Fibroblast of skin of abdomen (primary cell): ENCODE measurements around the gene CTAG1B.
"Not testable (repeated sequence)": the region's sequence is repeated elsewhere in the genome, so short reads cannot be mapped to it uniquely, and the experiment has no call there.

Experiments
- DNase-seq: peaks from one replicate; pipeline ENCODE4 v3.0.0-alpha.2; 2013

The CTAG1B gene

DNA sequence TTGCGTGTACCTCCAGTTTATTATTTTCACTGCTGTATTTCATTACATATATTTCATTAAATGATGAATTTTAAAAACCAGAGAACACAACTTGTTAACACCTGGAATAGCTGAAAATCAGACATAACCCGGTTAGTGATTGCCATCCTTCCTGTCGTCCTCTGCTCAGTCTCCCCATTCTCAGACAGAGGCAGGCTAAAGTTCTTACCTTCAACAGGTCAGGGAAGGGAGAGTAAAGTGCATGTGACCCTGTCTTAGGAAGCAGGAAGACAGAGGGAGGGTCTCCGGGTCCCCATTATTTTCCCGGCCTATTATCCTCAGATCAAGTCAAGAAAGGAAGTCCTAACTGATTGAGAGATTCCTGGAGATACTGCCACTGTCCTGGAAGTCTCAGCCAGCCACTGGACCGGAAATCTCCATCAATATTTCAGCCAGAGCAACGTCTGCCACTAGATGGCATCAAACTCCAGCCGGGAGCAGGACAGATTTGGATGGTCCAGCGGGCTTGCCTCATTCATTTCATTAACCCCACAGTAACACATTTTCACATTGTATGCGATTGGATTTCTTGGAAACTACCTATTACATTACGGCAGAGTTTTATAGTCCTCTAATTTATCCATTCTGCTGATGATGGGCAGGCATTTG, 1.8 kb upstream of the CTAG1B start:
- DNase-seq: not testable (repeated sequence)

DNA sequence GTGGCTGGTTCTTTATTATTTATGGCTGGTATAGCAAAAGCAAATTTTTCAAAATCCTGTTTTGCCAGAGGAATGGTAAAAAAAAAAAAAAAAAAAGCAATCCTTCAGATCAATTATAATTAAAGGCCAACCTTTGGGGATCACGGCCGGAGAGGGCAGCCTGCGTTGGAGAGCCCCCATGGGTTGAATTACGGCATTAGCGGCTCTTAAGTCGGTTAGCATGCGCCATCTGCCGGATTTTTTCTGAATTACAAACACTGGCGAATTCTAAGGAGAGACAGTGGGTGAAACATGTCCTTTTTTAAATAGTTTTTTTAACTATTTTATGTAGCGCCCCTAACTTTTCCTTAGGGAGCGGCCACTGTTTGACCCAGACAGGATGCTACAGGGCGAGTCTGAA, 5.5 kb downstream of the CTAG1B start:
- DNase-seq: not testable (repeated sequence)

DNA sequence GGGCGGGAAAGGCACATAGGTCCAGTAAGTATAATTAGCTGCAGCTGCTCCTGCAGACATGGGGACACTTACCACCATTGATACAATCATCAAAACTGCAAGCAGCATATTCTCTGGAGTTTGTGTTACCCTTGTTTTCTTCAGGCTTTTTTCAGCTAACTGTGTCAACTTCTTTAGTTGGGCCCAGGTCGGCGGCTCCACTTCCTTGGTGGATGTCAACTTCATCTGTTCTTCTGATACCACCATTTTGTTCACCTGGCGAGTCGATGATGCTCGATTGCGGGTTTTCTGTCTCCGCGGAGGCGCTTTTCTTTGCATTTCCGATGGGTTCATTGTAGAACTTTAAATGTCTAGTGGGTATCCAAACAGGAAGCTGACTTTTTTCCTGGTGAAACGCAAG, 7.9 kb downstream of the CTAG1B start:
- not testable (repeated sequence) for DNase-seq

DNA sequence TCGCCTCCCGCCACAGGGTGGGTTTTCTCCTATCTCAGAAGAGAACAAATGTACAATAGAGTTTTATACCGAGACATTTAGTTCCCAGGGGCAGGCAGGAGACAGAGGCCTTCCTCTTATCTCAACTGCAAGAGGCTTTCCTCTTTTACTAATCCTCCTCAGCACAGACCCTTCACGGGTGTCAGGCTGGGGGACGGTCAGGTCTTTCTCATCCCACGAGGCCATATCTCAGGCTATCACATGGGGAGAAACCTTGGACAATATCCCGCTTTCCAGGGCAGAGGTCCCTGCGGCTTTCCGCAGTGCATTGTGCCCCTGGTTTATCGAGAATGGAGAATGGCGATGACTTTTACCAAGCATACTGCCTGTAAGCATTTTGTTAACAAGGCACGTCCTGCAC, 10.3 kb downstream of the CTAG1B start:
- DNase-seq: not testable (repeated sequence)

DNA sequence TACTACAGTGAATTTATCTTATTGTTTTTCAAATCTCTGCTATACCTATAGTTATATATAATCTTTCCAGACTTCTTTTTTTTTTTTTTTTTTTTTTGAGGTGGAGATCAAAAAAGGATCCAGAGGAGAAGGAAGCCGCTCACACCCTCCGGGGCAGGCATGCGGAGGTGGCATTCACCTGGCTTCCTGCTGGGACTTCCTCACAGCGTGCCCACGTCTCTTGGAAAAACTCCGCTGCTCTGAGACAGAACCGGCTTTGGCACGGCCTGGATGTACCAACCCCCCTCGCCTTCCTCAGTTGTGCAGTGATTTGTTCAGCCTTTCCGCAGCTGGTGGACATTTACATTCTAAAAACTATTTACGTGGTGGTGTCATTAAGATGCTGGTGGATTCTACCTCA, 11.1 kb downstream of the CTAG1B start:
- DNase-seq: not testable (repeated sequence)

DNA sequence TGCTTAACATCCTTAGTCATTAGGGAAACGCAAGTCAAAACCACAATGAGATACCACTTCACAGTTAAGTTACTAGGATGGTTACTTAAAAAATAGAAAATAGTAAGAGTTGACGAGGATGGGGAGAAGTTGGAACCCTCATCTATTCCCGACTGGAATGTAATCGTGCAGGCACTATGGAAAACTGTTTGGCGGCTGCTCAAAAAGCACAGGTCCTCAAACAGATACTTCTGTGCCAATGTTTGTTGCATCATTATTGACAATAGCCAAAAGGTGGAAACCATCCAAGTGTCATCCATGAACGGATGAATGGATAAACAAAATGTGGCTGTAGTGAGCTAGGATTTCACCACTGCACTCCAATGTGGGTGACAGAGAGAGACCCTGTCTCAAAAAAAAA, 11.7 kb downstream of the CTAG1B start:
- DNase-seq: no peak

DNA sequence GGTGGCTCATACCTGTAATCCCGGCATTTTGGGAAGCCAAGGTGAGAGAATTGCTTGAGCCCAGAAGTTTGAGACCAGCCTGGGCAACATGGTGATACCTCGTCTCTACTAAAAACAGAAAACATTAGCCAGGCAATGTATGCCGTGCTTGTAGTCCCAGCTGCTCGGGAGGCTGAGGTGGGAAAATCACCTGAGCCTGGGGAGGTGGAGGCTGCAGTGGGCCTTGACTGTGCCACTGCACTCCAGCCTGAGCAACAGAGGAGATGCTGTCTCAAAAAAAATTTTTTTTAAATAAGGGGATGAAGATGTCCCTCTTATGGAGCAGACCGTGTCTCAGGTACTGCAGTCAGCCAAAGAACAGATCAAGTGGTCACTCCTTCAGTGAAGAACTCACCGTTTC, 13.5 kb downstream of the CTAG1B start:
- no peak for DNase-seq

DNA sequence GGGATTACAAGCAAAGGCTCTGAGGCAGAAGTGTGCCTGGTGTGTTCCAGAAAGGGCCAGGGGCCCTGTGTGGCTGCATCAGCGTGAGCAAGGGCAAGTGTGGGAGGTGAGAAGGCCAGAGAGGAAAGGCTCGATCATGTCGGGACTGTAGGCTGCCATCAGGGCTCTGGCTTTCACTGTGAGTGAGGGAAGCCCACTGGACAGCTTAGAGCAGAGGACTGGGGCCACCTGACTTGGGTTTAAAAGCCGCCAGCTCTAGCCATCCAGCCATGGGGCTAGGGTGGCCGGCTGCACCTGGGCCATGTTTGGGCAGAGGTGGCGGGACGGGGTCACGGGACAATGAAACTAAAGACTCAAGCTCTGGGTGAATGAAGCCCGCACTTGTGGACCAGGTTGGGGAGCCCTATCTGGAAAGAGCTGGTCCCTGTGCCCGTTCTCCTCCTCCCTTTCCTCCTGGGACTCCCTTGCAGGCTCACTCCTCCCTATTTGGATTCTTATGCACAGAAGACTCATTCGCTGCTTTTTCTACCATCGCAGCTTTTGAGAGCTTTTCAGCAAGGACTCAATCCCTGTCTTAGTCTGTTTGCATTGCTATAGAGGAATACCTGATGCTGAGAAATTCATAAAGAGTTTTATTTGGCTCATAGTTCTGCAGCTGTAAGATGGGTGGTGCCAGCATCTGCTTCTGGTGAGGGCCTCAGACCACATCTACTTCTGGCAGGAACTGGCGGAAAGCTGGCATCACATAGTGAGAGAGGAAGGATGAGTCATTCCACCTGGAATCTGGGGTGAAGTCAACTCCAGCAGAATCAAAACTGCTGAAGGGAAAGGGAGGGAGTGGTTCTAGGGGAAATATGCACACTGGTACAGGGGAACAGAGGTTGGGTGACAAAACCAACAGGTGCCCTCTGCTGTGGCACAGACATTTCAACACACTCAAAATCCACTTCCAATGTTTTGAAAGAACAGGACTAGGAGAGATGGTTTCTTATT, 15.3 kb downstream of the CTAG1B start:
- peak; percentile 56 for DNase-seq

DNA sequence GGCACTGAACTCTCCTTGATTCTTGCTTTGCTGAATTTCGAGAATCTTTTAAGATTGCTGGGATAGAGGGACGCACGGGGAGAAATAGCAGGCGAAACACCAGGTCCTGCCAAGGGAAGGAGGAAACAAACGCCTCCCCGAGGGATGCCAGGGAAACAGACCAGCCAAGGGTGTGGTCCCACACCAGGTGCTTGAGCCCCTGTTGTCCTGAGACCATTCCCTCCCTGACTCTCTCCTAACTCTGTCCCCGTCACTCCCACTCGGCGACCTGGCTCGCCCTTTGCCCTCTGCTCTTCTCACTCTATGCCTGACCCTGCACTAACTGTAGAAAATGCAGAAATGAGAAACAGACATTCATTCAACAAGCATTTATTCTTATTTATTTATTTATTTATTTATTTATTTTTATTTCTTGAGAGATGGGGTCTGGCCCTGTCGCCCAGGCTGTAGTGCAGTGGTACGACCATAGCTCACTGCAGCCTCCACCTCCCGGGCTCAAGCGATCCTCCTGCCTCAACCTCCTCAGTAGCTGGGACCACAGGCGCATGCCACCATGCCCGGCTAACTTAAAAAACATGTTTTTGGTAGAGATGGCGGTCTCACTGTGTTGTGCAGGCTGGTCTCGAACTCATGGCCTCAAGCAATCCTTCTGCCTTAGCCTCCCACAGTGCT, 16.2 kb downstream of the CTAG1B start:
- no peak for DNase-seq

DNA sequence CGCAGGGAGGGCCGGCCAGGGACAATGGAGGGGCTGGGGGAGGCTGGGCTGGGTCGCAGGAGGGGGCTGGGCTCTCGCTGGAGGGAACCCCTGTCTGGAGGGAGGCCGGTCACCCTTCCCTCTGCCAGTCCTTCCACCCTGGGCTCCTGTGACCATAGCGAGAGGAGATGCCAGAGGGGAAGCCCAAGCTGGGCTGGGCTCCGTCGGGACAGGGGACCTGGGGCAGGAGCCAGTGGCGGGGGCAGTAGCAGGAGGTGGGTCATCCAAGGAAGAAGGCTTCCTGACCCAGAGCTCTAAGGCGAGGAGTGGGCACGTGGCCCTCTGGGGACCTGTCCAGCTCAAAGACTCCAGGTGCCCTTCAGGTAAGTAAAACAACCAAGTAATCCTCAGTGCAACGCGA, 16.9 kb downstream of the CTAG1B start:
- DNase-seq: no peak

DNA sequence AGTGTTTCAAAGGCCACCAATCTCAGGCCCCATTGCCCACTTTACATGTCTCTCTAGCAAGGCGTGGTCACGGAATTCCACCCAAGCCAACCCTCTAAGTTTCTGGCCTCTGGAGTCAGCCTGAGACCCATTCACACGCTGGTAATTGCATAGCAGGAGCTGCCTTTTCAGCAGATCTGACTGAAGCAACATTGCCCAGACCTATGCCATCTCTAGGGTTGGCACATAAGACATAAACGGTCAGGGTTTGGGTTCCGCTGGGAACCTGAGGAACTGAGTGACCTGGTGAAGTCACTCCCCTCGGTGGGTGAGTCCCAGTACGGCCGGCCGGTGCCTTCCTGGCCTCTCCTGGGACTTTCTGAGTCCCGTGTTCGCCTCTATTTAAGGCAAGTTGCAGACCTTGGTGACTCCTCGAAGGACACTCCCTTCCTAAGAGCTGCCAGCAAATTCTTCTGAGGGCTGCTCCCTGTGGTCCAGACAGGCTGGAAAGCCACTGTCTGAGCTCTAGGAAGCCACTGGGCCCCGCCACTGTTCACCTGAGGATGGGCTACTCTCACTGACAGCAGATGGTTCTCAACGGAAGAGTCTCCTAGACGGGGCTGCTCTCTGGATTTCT, 18.2 kb downstream of the CTAG1B start:
- DNase-seq: peak; percentile 60

DNA sequence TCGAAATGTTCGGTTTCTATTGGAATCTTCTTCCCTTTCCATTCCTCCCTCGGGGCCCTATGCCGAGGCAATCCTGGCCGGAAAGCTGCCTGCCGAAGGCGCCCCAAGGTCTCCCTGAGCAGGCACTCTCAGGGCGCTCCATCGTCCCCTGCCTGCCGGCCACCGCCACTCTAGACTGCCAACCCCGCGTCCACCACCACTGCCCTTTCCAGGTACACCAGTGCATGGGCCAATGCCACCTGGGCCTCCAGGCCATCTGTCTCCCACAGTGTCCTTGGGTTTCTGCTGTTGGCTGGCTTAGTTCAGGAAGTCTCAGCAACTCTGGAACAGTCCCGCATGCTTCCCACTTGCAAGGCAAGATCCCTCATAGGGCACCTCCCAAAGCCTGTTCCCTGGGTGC, 19.6 kb downstream of the CTAG1B start:
- no peak for DNase-seq

DNA sequence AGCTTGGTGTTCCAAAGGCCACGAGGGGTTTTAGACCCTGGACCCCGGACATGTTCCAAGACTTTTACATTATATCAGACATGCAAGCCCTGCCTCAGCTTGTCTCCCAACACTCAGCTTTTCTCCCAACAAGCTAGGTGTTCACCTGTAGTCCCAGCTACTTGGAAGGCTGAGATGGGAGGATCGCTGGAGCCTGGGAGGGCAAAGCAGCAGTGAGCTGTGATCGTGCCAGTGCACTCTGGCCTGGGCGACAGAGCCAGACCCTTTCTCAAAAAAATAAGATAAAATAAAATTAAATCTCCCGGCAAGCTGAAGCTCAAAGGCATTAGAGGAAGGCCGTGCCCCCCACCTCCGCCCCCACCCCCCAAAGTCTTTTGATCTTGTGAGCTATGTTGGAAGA, 20.4 kb downstream of the CTAG1B start:
- DNase-seq: no peak

DNA sequence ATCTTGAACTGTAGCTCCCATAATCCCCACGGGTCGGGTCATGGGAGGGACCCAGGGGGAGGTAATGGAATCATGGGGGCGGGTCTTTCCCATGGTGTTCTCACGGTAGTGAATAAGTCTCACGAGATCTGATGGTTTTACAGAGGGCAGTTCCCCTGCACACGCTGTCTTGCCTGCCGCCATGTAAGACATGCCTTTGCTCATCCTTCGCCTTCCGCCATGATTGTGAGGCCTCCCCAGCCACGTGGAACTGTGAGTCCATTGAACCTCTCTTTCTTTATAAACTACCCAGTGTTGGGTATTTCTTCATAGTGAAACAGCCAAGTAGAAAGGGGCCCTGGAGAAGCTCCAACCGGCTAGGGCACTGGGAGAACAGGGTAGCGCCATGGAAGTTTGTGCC, 21.9 kb downstream of the CTAG1B start:
- DNase-seq: no peak

DNA sequence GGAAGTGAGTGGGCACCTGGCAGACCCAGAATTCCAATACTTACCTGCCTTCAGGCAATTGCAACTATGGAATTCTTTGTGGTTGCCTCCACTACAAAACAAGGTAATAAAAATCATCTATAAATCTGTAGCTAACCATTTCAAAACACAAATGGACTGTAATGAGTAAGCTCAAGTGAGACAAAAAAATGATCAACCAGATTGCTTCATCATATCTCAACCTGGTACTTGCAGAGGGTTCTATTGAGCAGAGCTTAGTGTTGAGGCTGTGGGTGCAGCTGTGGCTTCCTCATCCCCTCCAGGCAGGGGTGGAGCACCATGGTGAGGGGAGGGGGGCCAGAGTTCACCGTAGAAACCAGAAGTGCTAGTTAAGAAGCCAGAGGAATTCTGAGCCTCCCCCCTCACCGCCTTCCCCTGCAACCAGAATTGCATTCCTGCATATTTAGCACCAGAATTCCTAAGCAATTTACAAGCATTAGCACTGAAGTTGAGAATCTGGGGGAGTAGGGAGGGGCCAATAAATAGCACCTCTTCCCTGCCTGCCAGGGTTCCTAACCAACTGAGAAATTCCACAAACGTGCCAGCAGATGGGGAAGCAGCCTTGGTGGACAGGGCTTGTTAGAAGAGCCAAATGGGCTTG, 22.7 kb downstream of the CTAG1B start:
- DNase-seq: peak; percentile 91

DNA sequence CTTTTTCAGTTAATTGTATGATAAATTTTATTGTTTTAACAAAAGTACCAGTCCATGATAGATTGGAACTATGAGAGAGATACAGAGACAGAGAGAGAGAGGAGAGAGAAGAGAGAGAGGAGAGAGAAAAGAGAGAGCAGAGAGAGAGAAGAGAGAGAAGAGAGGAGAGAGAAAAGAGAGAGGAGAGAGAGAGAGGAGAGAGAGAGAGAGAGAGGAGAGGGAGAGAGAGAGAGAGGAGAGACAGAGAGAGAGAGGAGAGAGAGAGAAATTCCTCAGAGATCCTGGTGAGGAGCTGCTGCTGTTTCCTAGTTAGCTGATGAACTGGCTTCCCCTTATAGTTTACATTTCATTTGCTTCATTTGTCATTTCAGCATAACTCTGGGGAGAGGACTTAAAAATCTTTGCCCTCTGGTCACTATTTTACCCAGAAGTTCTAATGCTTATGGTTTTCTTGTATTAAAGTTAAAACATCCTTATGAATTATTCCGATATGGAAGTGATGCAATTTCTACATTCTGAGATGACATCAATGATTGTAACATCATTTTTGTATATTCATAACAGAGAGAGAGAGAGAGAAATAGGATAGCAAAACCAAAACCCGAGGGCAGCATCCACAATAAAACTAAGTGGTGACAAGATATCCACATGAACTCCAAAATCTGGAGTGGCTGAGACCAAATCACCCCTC, 23.4 kb downstream of the CTAG1B start:
- DNase-seq: no peak

DNA sequence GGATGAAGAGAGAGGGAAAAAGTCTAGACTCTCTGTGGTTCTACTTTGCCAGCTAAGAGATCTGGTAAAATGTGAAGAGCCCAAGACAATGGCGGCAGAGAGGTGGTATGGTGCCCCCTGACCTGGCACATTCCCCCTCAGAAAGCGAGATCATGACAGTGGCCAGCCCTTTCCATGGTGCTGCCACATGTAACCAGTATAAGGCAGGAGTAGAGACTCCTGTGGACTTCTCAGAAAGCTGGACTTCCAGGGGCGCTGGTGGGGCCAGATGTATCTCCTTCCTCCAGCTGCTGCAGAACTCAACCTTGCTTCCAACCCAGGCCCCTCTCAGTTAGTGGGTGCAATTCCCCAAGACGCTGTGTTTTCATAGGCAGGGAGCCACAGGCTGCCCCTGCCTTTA, 24.6 kb downstream of the CTAG1B start:
- DNase-seq: no peak

DNA sequence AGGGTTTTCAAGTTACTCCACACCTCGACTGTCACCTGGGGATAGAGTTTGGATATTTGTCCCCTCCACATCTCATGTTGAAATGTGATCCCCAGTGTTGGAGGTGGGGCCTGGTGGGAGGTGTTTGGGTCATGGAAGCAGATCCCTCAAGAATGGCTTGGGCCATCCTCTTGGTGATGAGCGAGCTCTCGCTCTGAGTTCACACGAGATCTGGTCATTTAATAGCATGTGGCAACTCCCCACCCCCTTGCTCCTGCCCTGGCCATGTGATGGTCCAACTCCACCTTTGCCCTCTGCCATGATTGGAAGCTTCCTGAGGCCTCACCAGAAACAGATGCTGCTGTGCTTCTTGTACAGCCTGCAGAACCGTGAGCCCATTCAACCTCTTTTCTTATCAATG, 25.9 kb downstream of the CTAG1B start:
- no peak for DNase-seq

DNA sequence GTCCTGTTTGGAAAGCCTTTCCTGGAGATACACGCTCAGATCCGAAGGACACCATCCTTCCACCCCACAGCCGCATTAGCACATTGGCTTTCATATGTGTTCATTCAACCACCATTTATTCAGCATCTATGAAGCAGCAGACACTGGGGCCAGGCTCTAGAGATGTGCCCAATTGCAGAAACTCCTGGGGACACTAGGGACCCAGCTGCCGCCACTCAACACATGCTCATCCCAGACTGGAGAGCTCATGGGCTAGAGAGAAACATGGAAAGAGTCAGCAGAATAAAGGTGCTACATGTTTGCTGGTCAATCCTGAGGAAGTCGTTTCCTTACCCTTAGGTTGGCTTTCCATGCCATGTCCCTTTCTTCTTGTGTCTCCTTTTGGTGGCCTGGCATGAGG, 26.6 kb downstream of the CTAG1B start:
- DNase-seq: no peak

DNA sequence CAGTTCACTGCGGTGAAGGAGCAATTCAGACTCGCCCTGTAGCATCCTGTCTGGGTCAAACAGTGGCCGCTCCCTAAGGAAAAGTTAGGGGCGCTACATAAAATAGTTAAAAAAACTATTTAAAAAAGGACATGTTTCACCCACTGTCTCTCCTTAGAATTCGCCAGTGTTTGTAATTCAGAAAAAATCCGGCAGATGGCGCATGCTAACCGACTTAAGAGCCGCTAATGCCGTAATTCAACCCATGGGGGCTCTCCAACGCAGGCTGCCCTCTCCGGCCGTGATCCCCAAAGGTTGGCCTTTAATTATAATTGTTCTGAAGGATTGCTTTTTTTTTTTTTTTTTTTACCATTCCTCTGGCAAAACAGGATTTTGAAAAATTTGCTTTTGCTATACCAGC, 28.7 kb downstream of the CTAG1B start:
- not testable (repeated sequence) for DNase-seq

DNA sequence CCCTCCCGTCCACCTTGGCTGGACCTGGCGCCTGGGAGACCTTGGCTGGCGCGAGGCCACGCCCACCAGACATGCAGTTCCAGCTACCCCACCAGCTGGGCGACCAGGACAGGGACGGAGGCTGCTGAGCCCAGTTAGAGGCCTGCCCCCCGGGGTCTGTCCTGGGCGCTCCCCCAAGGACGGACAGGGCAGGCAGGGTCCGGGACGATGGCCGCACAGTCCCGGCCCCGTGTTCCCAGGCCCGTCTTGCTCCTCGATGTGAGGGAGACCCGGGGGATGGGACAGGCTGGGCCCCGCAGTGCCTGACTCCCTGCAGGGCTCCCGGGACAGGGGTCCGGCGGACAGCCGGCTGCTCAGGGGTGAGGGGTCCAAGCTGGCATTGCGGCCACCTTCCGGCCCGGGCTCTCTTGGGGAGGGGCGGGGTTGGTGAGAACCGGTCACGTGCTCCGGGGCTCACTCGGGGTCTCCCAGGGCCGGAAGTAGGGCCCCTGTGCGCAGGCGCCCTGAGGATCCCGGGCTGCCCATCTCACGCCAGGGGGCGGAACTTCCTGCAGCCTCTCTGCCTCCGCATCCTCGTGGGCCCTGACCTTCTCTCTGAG, 34.4 kb downstream of the CTAG1B start, which contains the start of gene CTAG1A:
Gene CTAG1A (plus strand): TSS at position 549 of the 599 bp plus-strand sequence. CDS start 74 bp downstream, outside the sequence.
- DNase-seq: not testable (repeated sequence)
